ENCODE results near the gene TLR7.

TLR7 gene

DNA sequence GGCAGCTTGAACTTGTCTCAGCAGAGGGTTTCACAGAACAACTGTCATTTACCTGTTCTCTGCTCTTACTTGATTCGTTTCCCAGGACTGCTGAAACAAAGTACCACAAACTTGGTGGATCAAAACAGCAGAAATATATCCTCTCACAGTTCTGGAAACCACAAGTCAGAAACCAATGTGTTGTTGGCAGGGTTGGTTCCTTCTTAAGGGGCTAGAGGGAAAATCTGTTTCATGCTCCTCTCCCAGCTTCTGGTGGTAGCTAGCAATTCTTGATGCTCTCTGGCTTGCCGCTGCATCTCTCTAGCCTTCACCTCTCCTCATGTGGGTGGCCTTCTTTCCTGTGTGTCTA lies 44.2 kb downstream of the TLR7 start:
- CTCF ChIA-PET: no interaction called here
- no peak for DNase-seq (ENCODE audit: extremely low spot score)
- POLR2A ChIA-PET: no interaction called here
- no peak for TF ChIP-seq FOXM1 (IDR thresholded peaks at IDR 0.05; ENCODE audit: borderline replicate concordance)
- no peak for TF ChIP-seq SUZ12 (IDR thresholded peaks at IDR 0.05)

DNA sequence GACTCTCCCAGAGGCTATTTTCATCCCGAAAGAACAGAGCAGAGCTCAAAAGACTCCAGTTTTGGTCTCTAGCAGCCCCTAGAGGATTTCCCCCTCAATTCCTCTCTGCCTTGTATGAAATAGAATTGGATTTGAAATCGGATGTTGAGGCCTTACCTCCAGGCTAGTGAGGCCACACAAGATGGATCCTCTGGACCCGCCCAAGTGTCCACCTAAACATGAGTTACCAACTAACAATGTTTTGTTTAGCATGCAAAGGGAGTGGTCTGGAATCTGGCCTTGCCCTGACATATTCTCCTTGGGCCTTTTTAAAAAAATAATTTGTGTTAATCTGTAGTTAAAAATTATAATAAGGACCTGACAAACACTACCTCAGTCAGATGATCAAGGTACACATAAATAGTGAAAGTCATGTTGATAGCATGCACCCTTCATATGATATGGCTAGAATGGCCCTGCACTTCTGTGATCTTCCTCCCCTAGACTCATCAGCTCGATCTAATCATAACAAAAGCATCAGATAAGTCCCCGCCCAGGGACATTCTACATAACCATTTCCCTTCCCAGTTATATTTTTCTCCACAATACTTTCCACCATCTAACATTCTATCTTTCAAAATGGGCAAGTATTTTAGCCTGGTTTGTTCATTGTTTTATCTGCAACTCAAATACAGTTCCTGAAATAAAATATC lies 46.1 kb downstream of the TLR7 start:
- ChIA-PET POLR2A (no interaction called here), CTCF (no interaction called here)
- DNase-seq (ENCODE audit: extremely low spot score): no peak
- TF ChIP-seq ZNF384 (IDR thresholded peaks at IDR 0.05) (no peak), TARDBP (IDR thresholded peaks at IDR 0.05) (no peak), HDGF (IDR thresholded peaks at IDR 0.05; ENCODE audit: borderline replicate concordance) (no peak), BHLHE40 (IDR thresholded peaks at IDR 0.05; ENCODE audit: borderline replicate concordance) (no peak), ARNT (IDR thresholded peaks at IDR 0.05) (no peak), SUZ12 (IDR thresholded peaks at IDR 0.05) (no peak), SP1 (IDR thresholded peaks at IDR 0.05) (no peak), LEF1 (IDR thresholded peaks at IDR 0.05; ENCODE audit: borderline replicate concordance) (no peak), NFRKB (IDR thresholded peaks at IDR 0.05) (no peak), L3MBTL2 (conservative IDR thresholded peaks at IDR 0.05) (no peak), CTBP1 (IDR thresholded peaks at IDR 0.05; ENCODE audit: borderline replicate concordance) (no peak), FOXA1 (IDR thresholded peaks at IDR 0.05) (no peak), FOXK2 (IDR thresholded peaks at IDR 0.05) (no peak), ELF4 (IDR thresholded peaks at IDR 0.05) (no peak), FOXM1 (IDR thresholded peaks at IDR 0.05; ENCODE audit: borderline replicate concordance) (no peak)
- TF ChIP-seq, protein P1, sequence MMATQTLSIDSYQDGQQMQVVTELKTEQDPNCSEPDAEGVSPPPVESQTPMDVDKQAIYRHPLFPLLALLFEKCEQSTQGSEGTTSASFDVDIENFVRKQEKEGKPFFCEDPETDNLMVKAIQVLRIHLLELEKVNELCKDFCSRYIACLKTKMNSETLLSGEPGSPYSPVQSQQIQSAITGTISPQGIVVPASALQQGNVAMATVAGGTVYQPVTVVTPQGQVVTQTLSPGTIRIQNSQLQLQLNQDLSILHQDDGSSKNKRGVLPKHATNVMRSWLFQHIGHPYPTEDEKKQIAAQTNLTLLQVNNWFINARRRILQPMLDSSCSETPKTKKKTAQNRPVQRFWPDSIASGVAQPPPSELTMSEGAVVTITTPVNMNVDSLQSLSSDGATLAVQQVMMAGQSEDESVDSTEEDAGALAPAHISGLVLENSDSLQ (IDR thresholded peaks at IDR 0.05): no peak

GRCh38 chrX:12917753-12918152 lies 50.9 kb downstream of the TLR7 start:
- CTCF ChIA-PET: no interaction called here
- no peak for DNase-seq (ENCODE audit: extremely low spot score)
- POLR2A ChIA-PET: no interaction called here
- TF ChIP-seq TARDBP (IDR thresholded peaks at IDR 0.05) (no peak), BHLHE40 (IDR thresholded peaks at IDR 0.05; ENCODE audit: borderline replicate concordance) (no peak), SP1 (IDR thresholded peaks at IDR 0.05) (no peak), SUZ12 (IDR thresholded peaks at IDR 0.05) (no peak), FOXA1 (IDR thresholded peaks at IDR 0.05) (no peak), FOXK2 (IDR thresholded peaks at IDR 0.05) (no peak), FOXM1 (IDR thresholded peaks at IDR 0.05; ENCODE audit: borderline replicate concordance) (no peak), ELF4 (IDR thresholded peaks at IDR 0.05) (no peak), ZNF384 (IDR thresholded peaks at IDR 0.05) (no peak)

- ChIA-PET POLR2A (no interaction called here), CTCF (no interaction called here)
- TF ChIP-seq ARNT (IDR thresholded peaks at IDR 0.05): no peak
- TF ChIP-seq L3MBTL2 (conservative IDR thresholded peaks at IDR 0.05): no peak
- TF ChIP-seq ZNF384 (IDR thresholded peaks at IDR 0.05): no peak
- no peak for TF ChIP-seq HDGF (IDR thresholded peaks at IDR 0.05; ENCODE audit: borderline replicate concordance)
- no peak for TF ChIP-seq SUZ12 (IDR thresholded peaks at IDR 0.05)
- no peak for TF ChIP-seq FOXM1 (IDR thresholded peaks at IDR 0.05; ENCODE audit: borderline replicate concordance)
- TF ChIP-seq CTBP1 (IDR thresholded peaks at IDR 0.05; ENCODE audit: borderline replicate concordance): no peak
- TF ChIP-seq ELF4 (IDR thresholded peaks at IDR 0.05): no peak
- no peak for DNase-seq (ENCODE audit: extremely low spot score)
These were observed 52.2 kb downstream of the TLR7 start for GRCh38 chrX:12919051-12919450.

- ChIA-PET CTCF (no interaction called here), POLR2A (no interaction called here)
- DNase-seq (ENCODE audit: extremely low spot score): no peak
- TF ChIP-seq CTBP1 (IDR thresholded peaks at IDR 0.05; ENCODE audit: borderline replicate concordance) (no peak), BHLHE40 (IDR thresholded peaks at IDR 0.05; ENCODE audit: borderline replicate concordance) (no peak), HDGF (IDR thresholded peaks at IDR 0.05; ENCODE audit: borderline replicate concordance) (no peak), FOXA1 (IDR thresholded peaks at IDR 0.05) (no peak)
- TF ChIP-seq, protein P1 (IDR thresholded peaks at IDR 0.05): no peak
These were observed 52.7 kb downstream of the TLR7 start for GRCh38 chrX:12919620-12920019.

- DNase-seq (ENCODE audit: extremely low spot score): no peak
- TF ChIP-seq ELF4 (IDR thresholded peaks at IDR 0.05): no peak
- no peak for TF ChIP-seq SUZ12 (IDR thresholded peaks at IDR 0.05)
- CTCF ChIA-PET: no interaction called here
- POLR2A ChIA-PET: no interaction called here
These were observed 54.1 kb downstream of the TLR7 start for GRCh38 chrX:12920990-12921389.

DNA sequence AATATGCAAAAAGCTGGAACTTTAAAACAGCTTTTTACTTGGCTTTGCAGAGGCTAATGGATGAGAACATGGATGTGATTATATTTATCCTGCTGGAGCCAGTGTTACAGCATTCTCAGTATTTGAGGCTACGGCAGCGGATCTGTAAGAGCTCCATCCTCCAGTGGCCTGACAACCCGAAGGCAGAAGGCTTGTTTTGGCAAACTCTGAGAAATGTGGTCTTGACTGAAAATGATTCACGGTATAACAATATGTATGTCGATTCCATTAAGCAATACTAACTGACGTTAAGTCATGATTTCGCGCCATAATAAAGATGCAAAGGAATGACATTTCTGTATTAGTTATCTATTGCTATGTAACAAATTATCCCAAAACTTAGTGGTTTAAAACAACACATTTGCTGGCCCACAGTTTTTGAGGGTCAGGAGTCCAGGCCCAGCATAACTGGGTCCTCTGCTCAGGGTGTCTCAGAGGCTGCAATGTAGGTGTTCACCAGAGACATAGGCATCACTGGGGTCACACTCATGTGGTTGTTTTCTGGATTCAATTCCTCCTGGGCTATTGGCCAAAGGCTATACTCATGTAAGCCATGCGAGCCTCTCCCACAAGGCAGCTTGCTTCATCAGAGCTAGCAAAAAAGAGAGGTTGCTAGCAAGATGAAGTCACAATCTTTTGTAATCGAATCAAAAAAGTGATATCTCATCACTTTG lies 55.2 kb downstream of the TLR7 start:
- POLR2A ChIA-PET: no interaction called here
- DNase-seq (ENCODE audit: extremely low spot score): no peak
- no peak for TF ChIP-seq ZNF384 (IDR thresholded peaks at IDR 0.05)
- TF ChIP-seq, protein P1 (IDR thresholded peaks at IDR 0.05): no peak
- no peak for TF ChIP-seq NFRKB (IDR thresholded peaks at IDR 0.05)
- TF ChIP-seq FOXK2 (IDR thresholded peaks at IDR 0.05): no peak
- TF ChIP-seq SP1 (IDR thresholded peaks at IDR 0.05): no peak
- TF ChIP-seq BHLHE40 (IDR thresholded peaks at IDR 0.05; ENCODE audit: borderline replicate concordance): no peak
- no peak for TF ChIP-seq ARNT (IDR thresholded peaks at IDR 0.05)
- no peak for TF ChIP-seq LEF1 (IDR thresholded peaks at IDR 0.05; ENCODE audit: borderline replicate concordance)
- TF ChIP-seq L3MBTL2 (conservative IDR thresholded peaks at IDR 0.05): no peak
- no peak for TF ChIP-seq HDGF (IDR thresholded peaks at IDR 0.05; ENCODE audit: borderline replicate concordance)
- no peak for TF ChIP-seq CTBP1 (IDR thresholded peaks at IDR 0.05; ENCODE audit: borderline replicate concordance)
- no peak for TF ChIP-seq FOXA1 (IDR thresholded peaks at IDR 0.05)
- TF ChIP-seq ELF4 (IDR thresholded peaks at IDR 0.05): no peak
- no peak for TF ChIP-seq FOXM1 (IDR thresholded peaks at IDR 0.05; ENCODE audit: borderline replicate concordance)
- CTCF ChIA-PET: interaction anchor here (0.8 kb wide), 1 partner anchor 24 kb away, joined by 3 read pairs; no protein-coding TSS in a partner anchor
